Measurements from ENCODE around the gene NPR1.
"Not testable (repeated sequence)": the region's sequence is repeated elsewhere in the genome, so short reads cannot be mapped to it uniquely, and the experiment has no call there.

The NPR1 gene

GRCh38 chr1:153661111-153661708 lies 17.3 kb upstream of the NPR1 start:
- FAIRE-seq: no peak
- no peak for DNase-seq (ENCODE audit: insufficient read length, low spot score)
- no peak for TF ChIP-seq CTCF (IDR thresholded peaks at IDR 0.05; ENCODE audit: insufficient read depth, missing control alignments)

- no peak for TF ChIP-seq CTCF (IDR thresholded peaks at IDR 0.05; ENCODE audit: insufficient read depth, missing control alignments)
- FAIRE-seq (no peak), DNase-seq (ENCODE audit: insufficient read length, low spot score) (no peak)
These were observed 16.2 kb upstream of the NPR1 start for GRCh38 chr1:153662269-153662668.

- FAIRE-seq: no peak
- no peak for DNase-seq (ENCODE audit: insufficient read length, low spot score)
- no peak for TF ChIP-seq CTCF (IDR thresholded peaks at IDR 0.05; ENCODE audit: insufficient read depth, missing control alignments)
These were observed 15.3 kb upstream of the NPR1 start for GRCh38 chr1:153663211-153663610.

GRCh38 chr1:153667439-153667838 lies 11.0 kb upstream of the NPR1 start:
- no peak for FAIRE-seq
- no peak for TF ChIP-seq CTCF (IDR thresholded peaks at IDR 0.05; ENCODE audit: insufficient read depth, missing control alignments)
- no peak for DNase-seq (ENCODE audit: insufficient read length, low spot score)

GRCh38 chr1:153668672-153669071 lies 9.8 kb upstream of the NPR1 start:
- not testable (repeated sequence) for DNase-seq (ENCODE audit: insufficient read length, low spot score); FAIRE-seq

- TF ChIP-seq CTCF (IDR thresholded peaks at IDR 0.05; ENCODE audit: insufficient read depth, missing control alignments): no peak
- DNase-seq (ENCODE audit: insufficient read length, low spot score): no peak
- no peak for FAIRE-seq
These were observed 8.9 kb upstream of the NPR1 start for GRCh38 chr1:153669606-153670005.

- TF ChIP-seq CTCF (IDR thresholded peaks at IDR 0.05; ENCODE audit: insufficient read depth, missing control alignments): no peak
- FAIRE-seq (no peak), DNase-seq (ENCODE audit: insufficient read length, low spot score) (no peak)
These were observed 8.1 kb upstream of the NPR1 start for GRCh38 chr1:153670257-153670858.
